ENCODE measurements around the gene FKBP1A. TPM values are rescaled to one million over a fixed set of nuclear protein-coding genes. Genes with fewer than 3 reads are reported as not detected.

FKBP1A gene
- total and polyA plus RNA-seq, 9 of the 15 experiments (the other 6 are each of a cell fraction or from before 2014, with no cell fraction given): 48.8 to 502 (median 89.6) TPM

DNA sequence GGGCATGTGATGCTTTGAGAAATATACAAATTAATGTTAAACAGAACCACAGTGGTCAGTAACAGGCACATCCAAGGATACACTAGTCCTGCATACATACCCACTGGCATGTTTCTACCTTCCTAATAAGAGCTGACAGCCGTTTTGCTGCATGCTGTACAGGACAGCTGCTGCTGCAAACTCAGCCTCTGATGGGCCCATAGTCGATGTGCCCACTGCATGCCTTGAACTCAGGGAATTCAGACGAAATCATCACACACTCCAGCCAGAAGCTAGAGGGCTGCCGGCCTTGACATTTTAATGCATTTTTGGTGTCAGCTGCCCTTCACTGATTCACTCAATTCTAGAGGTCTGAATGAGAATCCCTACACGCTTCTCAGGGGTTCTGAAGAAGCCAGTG lies 29.3 kb downstream of the FKBP1A start (continued):
- TF ChIP-seq, protein P1, sequence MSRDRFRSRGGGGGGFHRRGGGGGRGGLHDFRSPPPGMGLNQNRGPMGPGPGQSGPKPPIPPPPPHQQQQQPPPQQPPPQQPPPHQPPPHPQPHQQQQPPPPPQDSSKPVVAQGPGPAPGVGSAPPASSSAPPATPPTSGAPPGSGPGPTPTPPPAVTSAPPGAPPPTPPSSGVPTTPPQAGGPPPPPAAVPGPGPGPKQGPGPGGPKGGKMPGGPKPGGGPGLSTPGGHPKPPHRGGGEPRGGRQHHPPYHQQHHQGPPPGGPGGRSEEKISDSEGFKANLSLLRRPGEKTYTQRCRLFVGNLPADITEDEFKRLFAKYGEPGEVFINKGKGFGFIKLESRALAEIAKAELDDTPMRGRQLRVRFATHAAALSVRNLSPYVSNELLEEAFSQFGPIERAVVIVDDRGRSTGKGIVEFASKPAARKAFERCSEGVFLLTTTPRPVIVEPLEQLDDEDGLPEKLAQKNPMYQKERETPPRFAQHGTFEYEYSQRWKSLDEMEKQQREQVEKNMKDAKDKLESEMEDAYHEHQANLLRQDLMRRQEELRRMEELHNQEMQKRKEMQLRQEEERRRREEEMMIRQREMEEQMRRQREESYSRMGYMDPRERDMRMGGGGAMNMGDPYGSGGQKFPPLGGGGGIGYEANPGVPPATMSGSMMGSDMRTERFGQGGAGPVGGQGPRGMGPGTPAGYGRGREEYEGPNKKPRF (IDR thresholded peaks at IDR 0.05; ENCODE audit: low read depth, low read length): no peak
- TF ChIP-seq KDM5B (IDR thresholded peaks at IDR 0.05; ENCODE audit: insufficient replicate concordance, low read depth, low read length): no peak
- TF ChIP-seq KLF10 (CRISPR knock-in tag; IDR thresholded peaks at IDR 0.05): no peak
- TF ChIP-seq, protein P2, sequence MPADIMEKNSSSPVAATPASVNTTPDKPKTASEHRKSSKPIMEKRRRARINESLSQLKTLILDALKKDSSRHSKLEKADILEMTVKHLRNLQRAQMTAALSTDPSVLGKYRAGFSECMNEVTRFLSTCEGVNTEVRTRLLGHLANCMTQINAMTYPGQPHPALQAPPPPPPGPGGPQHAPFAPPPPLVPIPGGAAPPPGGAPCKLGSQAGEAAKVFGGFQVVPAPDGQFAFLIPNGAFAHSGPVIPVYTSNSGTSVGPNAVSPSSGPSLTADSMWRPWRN (IDR thresholded peaks at IDR 0.05; ENCODE audit: low read depth): no peak
- no peak for TF ChIP-seq SIN3A (IDR thresholded peaks at IDR 0.05; ENCODE audit: borderline replicate concordance in 2 of 2, control insufficient read depth in 1 of 2, low read depth in 2 of 2, low read length in 2 of 2)
- no peak for TF ChIP-seq NONO (IDR thresholded peaks at IDR 0.05; ENCODE audit: low read depth in 2 of 2, low read length in 1 of 2)
- no peak for TF ChIP-seq CAMTA2 (CRISPR knock-in tag; conservative IDR thresholded peaks at IDR 0.05)

DNA sequence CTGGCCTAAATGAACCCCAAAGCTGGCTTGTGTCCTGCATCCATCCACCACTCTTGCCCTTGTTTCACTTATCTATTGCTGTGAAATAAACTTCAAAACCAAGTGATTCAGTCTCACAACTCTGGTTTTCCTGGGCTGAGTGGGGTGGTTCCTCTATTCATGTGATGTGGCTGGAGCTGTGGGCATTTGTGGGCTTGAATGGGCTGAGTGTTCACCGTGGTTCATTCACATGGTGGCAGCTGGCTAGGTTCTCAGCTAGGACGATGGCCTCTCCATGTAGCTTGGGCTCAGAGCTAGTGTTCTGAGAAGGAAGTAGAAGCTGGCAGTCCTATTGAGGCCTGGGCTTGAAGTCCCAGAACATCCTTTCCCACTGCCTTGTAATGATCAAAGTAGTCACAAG lies 30.4 kb downstream of the FKBP1A start:
- POLR2A ChIA-PET: no interaction called here
- H3K79me2 ChIP-seq (ENCODE audit: control insufficient read depth, insufficient read depth, low read length): no peaks in the 10 kb centered on the region

More for the DNA sequence above, 30.4 kb downstream of the FKBP1A start:
- WGBS (ENCODE audit: insufficient coverage, low coverage, missing lambda C conversion rate): 94% methylated on average over 2 of the region's 2 CpGs
- TF ChIP-seq, protein P3, sequence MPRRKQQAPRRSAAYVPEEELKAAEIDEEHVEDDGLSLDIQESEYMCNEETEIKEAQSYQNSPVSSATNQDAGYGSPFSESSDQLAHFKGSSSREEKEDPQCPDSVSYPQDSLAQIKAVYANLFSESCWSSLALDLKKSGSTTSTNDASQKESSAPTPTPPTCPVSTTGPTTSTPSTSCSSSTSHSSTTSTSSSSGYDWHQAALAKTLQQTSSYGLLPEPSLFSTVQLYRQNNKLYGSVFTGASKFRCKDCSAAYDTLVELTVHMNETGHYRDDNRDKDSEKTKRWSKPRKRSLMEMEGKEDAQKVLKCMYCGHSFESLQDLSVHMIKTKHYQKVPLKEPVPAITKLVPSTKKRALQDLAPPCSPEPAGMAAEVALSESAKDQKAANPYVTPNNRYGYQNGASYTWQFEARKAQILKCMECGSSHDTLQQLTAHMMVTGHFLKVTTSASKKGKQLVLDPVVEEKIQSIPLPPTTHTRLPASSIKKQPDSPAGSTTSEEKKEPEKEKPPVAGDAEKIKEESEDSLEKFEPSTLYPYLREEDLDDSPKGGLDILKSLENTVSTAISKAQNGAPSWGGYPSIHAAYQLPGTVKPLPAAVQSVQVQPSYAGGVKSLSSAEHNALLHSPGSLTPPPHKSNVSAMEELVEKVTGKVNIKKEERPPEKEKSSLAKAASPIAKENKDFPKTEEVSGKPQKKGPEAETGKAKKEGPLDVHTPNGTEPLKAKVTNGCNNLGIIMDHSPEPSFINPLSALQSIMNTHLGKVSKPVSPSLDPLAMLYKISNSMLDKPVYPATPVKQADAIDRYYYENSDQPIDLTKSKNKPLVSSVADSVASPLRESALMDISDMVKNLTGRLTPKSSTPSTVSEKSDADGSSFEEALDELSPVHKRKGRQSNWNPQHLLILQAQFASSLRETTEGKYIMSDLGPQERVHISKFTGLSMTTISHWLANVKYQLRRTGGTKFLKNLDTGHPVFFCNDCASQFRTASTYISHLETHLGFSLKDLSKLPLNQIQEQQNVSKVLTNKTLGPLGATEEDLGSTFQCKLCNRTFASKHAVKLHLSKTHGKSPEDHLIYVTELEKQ (CRISPR knock-in tag; IDR thresholded peaks at IDR 0.05): no peak
- no peak for ATAC-seq
- CTCF ChIA-PET (ENCODE audit: low intra/inter-chr PET ratio): no interaction called here
- Histone ChIP-seq H4K20me1 (replicated peaks; ENCODE audit: control insufficient read depth, insufficient read depth, low read length) (no peaks in the 10 kb centered on the region), H3K4me2 (ENCODE audit: insufficient read depth, low read length) (no peak overlapping the region), H3K4me3 (no peak overlapping the region), H3K4me1 (replicated peaks in 1 of 2; ENCODE audit: control insufficient read depth in 2 of 2, insufficient read depth in 2 of 2, low read length in 2 of 2) (peaks cover 0 to 4% of the 10 kb centered on the region in 2 experiments; a peak in 2 of 5 replicates), H2AFZ (ENCODE audit: low read depth, low read length) (no peak overlapping the region), H3K9me3 (replicated peaks; ENCODE audit: control insufficient read depth, insufficient read depth, low read depth, low read length) (no peaks in the 10 kb centered on the region), H3K27ac (ENCODE audit: extremely low read depth, low read depth, low read length) (no peak overlapping the region), H3K9me1 (ENCODE audit: control insufficient read depth, insufficient read depth, low read length) (no peaks in the 10 kb centered on the region), H3K27me3 (ENCODE audit: control insufficient read depth in 2 of 2, insufficient read depth in 2 of 2, low read length in 2 of 2) (no peaks in the 10 kb centered on the region), H3K36me3 (ENCODE audit: control insufficient read depth, insufficient read depth, low read length) (peaks cover 33% of the 10 kb centered on the region), H3K9ac (ENCODE audit: insufficient read depth in 1 of 2, low read depth in 2 of 2, low read length in 2 of 2) (no peak overlapping the region)
- intact Hi-C loops (cut with micrococcal nuclease) (no loop called here), in situ Hi-C loops (cut with MboI) (loop anchor here (10.0 kb wide), 1 partner anchor 262 kb away; the partner anchor contains the start of gene SIRPB1)
- no TSS peak for BruUV-seq (replicated peaks)
- FAIRE-seq: no peak
- no peak for DNase-seq (ENCODE audit: extremely low read depth in 1 of 4, low spot score in 3 of 4)

Measured in K562 (cell line).